T1000 (cell line): ENCODE results near the gene ULK4.
"Not testable (repeated sequence)": the region's sequence is repeated elsewhere in the genome, so short reads cannot be mapped to it uniquely, and the experiment has no call there.

Experiments used
- DNase-seq: peaks from one replicate; lab custom pipeline; 2025; ENCODE audit warnings: mixed read lengths; lab: John Stamatoyannopoulos, UW

ULK4 gene

DNA sequence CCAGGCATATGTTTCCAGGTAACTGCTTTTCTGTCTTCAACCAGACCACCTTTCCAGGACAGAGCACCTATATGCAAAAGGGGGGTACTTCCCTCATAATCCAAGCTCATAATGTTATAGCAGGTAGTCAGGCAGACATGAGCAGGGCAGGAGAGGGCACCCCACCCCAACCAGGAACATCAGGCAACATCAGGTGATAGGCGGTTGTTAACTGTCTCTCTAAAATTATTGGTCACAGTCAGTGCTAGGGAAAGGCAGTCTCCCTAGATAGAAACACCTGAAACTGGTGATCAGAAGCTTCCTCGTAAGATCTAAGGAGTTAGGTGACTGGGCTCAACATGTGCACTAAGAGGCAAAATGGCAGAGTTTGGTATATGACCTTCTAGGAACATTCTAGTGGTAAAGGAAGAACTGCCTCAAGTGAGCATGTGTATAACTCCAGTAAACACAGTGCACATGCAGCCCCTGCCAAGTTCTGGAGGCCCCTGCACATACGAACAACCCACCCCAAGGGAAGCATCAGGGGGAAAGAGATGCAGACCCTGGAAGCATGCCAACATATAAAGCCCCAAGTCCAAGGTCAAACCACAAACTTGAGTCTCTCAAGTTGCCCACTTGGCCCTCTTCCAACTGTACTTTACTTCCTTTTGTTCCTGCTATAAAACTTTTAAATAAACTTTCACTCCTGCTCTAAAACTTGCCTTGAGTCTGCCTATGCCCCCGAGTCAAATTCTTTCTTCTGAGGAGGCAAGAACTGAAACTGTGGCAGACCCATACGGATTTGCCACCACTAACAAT lies 270.9 kb downstream of the ULK4 start:
- DNase-seq = peak; percentile 10

- no peak for DNase-seq
These were observed 273.1 kb downstream of the ULK4 start for GRCh38 chr3:41688595-41689380.

DNA sequence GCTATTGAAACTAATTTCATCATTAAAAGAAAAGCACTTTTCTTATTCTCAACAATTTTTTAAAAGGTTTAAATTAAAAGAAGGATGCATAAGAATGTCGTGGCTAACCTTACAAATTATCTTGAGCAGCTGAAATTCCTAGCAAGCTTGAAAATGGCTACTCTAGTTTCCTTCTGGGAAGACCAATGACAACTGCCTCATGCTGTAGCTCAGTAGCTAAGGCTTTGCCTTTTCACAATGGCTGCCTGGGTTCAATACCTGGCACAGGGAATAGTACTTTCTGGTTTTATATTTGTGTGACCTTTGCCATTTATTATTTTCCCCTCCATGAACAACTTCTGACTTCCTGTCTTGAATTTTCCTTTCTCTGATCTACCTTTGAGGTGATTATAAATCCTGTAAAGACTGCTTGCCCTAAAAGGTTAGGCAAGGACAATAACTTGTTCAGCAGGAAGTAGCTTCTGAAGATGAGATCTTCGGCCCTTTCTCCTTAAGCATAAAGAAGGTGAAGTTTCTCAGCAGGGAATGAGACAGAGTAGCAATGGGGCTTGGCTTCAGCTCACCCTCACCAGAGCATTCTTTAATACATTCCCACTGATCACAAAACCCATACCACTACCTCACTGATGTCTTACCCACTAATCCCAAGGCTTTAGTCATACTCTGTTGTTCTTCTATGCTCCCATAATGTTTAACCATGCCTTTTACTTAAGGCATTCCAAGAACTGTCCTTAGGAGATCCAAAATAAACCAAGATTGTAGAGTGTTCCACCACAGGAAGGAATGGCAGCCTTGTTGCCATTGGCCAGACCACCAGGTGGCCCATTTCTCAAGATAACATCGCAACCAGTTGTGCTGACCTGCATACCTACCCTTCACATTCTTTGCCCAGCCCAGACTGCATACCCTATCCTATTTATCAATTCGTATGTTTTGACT lies 276.8 kb downstream of the ULK4 start:
- no peak for DNase-seq

GRCh38 chr3:41683666-41684350 lies 278.1 kb downstream of the ULK4 start:
- DNase-seq = no peak

GRCh38 chr3:41682996-41683395 lies 278.9 kb downstream of the ULK4 start:
- DNase-seq = peak; percentile 12

DNA sequence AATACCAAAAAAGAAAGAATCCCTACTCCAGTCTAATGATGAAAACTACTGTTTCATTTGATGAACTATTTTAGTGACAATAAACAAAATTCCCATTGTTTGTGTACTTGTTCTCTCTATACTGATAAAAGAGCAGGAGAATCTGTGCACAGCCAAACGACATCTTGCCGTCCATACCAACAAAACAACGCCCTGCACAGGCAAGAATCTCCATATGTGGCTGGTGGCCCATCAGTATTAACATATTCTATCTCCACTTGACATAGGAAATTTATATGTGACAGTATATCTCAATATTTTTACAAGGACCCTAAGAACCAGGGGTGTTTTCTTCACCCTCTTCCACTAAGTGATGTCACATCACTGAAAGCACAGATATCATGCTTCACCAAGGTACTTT lies 279.5 kb downstream of the ULK4 start:
- DNase-seq = no peak

DNA sequence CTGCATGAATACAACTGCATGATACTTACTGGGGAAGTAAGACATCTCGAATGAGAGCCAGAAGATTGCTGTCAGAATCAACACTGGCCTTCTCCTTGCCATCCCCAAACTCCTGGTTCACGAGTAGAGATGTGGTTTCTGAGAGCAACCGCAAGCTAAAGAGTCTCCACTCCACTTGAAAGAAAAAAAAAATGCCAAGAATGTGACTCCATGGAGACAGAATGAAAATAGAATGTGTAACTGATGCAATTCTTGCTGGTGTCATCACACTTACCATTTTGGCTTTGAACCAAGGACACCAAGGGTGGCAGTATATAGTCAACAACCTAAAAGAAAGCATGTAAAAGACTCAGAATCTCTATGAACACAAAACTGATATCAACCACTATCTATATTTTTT lies 280.4 kb downstream of the ULK4 start:
- DNase-seq = peak; percentile 16

- no peak for DNase-seq
These were observed 282.5 kb downstream of the ULK4 start for GRCh38 chr3:41679374-41679773.

- not testable (repeated sequence) for DNase-seq
These were observed 286.8 kb downstream of the ULK4 start for GRCh38 chr3:41675102-41675501.

DNA sequence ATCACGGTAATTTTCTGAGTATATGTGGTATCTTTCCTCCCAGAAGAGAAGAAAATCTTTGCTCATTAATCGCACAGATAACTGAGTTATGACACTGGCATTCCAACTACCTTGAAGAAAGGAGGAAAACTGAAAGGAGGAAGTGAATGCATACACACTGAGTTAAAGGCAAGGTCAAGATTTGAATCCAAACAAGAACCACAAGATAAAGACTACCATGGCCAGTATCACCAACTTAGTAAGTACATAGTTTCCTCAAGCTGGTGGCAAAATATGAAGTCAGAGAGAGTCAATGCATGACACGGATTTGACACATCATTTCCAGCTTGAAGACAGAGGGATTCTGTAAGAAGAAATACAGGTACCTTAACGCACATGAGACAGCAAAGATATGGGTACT lies 287.5 kb downstream of the ULK4 start:
- no peak for DNase-seq

GRCh38 chr3:41673650-41674049 lies 288.3 kb downstream of the ULK4 start:
- no peak for DNase-seq

GRCh38 chr3:41668379-41668778 lies 293.5 kb downstream of the ULK4 start:
- no peak for DNase-seq

DNA sequence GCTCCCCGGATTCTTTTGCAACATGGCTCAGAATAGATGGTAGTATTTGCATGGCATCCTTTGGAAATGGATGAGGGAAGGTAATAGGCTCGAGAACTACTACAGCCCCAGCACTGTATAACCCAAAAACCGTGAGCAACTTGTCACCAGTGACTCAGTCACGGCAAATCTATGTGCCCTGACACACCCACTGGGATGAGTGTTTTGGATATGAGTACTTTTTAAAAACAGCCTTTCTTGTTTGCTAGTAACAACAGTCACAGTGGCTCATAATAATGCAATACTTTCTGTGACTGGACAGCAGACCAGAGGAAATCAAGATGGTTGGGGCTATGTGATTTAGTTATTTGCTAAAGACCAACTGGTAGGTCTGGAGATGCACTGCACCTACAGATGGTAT lies 299.6 kb downstream of the ULK4 start:
- DNase-seq = no peak

DNA sequence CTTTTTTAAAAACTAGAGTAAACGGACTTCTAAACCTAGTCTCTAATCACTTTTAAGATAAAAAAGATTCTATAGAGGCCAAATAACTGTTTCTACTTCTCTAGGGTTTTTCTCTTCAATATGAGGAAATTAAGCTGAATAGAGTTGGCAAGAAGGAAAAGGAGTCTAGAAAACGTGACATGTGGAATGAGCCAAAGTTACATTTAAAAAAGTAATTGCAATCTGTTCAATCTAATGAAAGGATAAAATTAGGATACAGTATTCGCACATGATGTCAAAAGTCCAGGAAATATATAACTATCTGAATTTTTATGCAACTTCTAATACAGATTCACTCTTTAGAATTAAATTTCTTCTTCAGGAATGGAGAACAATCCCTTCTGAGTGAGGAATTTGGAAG lies 300.1 kb downstream of the ULK4 start:
- no peak for DNase-seq

DNA sequence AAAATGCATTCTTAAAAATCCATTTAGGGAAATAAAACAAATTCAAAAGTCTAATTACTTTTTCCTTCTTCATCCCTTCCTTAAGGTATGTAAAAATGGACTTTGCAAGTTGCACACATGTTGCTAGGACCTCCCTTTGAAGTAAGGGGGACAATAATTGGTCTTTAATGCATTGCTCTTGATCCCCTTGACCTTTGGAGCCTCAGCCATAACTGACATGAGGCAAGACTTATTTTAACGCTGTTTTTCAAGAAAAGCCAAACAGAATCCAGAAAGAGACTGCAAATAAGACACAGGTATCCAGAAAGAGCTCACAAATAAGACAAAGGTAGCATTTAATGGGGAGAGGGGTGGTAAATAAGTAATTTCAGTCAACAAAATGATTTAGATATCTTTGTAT lies 301.4 kb downstream of the ULK4 start:
- DNase-seq = no peak

- no peak for DNase-seq
These were observed 308.2 kb downstream of the ULK4 start for GRCh38 chr3:41653571-41654239.

- DNase-seq = no peak
These were observed 309.0 kb downstream of the ULK4 start for GRCh38 chr3:41652931-41653330.

- DNase-seq = no peak
These were observed 309.4 kb downstream of the ULK4 start for GRCh38 chr3:41652506-41652905.

DNA sequence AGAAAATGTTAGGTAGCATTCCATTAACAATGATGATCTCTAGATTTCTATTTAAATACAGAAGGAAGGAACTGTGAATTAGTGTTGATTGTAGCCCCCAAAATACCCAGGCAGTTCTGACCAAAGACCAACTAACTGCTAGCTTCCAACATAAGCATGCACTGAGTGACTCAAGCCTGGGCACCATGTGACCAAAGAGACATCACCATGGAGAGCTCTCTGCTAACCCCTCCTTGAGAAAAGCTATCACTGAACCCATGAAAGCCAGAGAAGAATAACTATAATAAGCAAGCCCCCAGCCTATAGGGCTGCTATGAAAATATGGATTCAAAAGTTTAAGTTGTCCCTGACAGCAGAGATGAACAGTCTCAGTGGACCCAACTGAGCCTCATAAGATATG lies 310.2 kb downstream of the ULK4 start:
- no peak for DNase-seq

GRCh38 chr3:41650406-41650805 lies 311.5 kb downstream of the ULK4 start:
- DNase-seq = no peak

DNA sequence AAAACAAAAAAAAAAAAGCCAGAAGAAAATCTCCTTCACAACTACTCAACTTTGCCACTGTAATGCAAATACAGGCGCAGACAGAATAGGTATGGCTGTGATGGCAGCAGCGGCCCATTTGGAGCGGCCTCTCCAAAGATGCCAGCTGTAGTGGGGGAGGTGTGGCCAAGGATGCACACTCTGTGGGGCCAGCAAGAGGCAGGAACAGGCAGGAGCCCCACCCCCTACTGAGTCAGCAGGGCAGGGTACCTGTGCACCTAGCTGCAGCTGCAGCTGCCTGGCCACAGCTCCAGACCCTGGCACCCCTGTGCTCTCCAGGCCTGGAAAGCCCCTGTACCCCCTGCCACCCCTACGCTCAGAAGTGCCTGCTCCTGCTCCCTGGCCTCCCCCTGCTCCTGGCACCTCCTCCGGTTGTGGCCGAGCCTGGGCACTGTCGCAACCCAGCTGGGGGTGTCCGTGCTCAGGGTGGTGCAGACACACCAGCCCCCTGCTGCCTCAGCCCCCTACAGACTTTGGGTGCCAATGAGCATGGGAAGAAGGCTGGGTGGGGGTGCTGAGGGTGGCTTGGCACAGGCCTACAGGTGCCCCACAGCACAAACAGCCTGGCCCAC lies 312.7 kb downstream of the ULK4 start:
- no peak for DNase-seq
